ENCODE data around the gene HM13.

- TF ChIP-seq SP1 (CRISPR knock-in tag; IDR thresholded peaks at IDR 0.05) (peak; percentile 89; the same call in 1 of the 2 replicates), SUPT5H (IDR thresholded peaks at IDR 0.05) (peak; percentile 82), ZNF165 (CRISPR knock-in tag; IDR thresholded peaks at IDR 0.05; ENCODE audit: borderline replicate concordance) (no peak), FOXM1 (IDR thresholded peaks at IDR 0.05; ENCODE audit: low read depth) (no peak), FOXM1 (CRISPR knock-in tag; IDR thresholded peaks at IDR 0.05; ENCODE audit: low read depth) (no peak), RBM17 (IDR thresholded peaks at IDR 0.05; ENCODE audit: borderline replicate concordance, low read depth, low read length) (no peak), MTA3 (IDR thresholded peaks at IDR 0.05; ENCODE audit: borderline replicate concordance) (peak; percentile 92), KLF16 (IDR thresholded peaks at IDR 0.05) (peak; percentile 88)
- TF ChIP-seq, protein P1, sequence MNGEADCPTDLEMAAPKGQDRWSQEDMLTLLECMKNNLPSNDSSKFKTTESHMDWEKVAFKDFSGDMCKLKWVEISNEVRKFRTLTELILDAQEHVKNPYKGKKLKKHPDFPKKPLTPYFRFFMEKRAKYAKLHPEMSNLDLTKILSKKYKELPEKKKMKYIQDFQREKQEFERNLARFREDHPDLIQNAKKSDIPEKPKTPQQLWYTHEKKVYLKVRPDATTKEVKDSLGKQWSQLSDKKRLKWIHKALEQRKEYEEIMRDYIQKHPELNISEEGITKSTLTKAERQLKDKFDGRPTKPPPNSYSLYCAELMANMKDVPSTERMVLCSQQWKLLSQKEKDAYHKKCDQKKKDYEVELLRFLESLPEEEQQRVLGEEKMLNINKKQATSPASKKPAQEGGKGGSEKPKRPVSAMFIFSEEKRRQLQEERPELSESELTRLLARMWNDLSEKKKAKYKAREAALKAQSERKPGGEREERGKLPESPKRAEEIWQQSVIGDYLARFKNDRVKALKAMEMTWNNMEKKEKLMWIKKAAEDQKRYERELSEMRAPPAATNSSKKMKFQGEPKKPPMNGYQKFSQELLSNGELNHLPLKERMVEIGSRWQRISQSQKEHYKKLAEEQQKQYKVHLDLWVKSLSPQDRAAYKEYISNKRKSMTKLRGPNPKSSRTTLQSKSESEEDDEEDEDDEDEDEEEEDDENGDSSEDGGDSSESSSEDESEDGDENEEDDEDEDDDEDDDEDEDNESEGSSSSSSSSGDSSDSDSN (IDR thresholded peaks at IDR 0.05; ENCODE audit: borderline replicate concordance in 1 of 2, low read depth in 2 of 2, low read length in 2 of 2), result no peak
Observed at GRCh38 chr20:31606804-31607639, 92.8 kb downstream of the HM13 start.
